Measurements from ENCODE around the gene MTHFSD.
A peak's percentile ranks its signal among the peaks of the same experiment; 100 is the strongest.

The MTHFSD gene

DNA sequence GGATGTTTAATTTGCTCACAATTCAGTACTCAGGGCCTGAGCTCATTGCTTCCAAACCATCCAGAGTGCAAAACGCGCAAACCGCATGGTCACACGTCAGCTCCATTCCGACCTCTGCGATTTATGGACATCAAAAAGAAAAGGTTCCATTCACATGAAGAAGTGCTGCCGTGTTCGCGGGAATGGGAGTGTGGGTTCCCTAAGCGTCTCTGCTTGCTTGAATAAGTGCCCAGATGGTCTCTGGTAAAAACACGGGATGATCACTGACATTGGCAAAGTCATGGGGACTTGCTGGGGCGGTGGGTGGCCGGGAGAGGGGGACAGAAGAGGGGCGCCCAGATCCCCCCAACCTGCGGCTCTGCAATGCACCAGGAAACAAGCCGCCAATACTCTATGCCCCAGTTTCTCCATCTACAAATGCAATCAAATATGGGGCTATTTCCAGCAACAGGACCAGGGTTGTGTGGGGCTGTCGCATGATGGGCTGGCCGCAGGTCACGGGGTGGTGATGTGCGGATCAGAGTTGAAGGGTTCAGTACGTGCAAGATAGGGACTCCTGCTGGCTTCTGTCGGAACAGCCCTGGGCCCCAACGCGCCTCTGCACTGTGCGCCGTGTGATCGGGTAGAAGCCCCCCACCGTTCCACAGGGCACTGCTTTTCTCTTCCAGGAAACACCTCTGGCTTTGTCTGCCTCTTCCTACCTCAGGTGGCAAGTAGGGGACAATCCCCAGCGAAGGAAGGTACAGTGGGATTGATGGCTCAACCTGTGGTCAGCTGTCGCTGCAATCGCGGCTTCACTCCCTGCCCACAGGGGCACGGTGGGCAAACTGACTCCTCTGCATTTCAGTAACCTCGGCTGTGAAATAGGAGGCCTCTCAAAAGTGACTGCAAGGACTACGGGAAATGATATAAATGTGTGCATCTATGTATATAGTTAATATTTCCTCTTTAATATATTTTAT, 33.5 kb downstream of the MTHFSD start:
- ATAC-seq, result 0 out of 3 replicates have a peak, but pooled peaks have one; percentile 9
- TF ChIP-seq ZNF70 (CRISPR knock-in tag; IDR thresholded peaks at IDR 0.05) (no peak), CSDC2 (CRISPR knock-in tag; IDR thresholded peaks at IDR 0.05) (no peak), OSR1 (CRISPR knock-in tag; IDR thresholded peaks at IDR 0.05) (no peak), ISL1 (CRISPR knock-in tag; IDR thresholded peaks at IDR 0.05) (no peak), ZNF8 (CRISPR knock-in tag; IDR thresholded peaks at IDR 0.05) (no peak), BACH2 (CRISPR knock-in tag; IDR thresholded peaks at IDR 0.05; ENCODE audit: borderline replicate concordance) (no peak), ZFP3 (CRISPR knock-in tag; IDR thresholded peaks at IDR 0.05) (no peak)
- TF ChIP-seq, protein P1, sequence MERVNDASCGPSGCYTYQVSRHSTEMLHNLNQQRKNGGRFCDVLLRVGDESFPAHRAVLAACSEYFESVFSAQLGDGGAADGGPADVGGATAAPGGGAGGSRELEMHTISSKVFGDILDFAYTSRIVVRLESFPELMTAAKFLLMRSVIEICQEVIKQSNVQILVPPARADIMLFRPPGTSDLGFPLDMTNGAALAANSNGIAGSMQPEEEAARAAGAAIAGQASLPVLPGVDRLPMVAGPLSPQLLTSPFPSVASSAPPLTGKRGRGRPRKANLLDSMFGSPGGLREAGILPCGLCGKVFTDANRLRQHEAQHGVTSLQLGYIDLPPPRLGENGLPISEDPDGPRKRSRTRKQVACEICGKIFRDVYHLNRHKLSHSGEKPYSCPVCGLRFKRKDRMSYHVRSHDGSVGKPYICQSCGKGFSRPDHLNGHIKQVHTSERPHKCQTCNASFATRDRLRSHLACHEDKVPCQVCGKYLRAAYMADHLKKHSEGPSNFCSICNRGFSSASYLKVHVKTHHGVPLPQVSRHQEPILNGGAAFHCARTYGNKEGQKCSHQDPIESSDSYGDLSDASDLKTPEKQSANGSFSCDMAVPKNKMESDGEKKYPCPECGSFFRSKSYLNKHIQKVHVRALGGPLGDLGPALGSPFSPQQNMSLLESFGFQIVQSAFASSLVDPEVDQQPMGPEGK (CRISPR knock-in tag; IDR thresholded peaks at IDR 0.05; ENCODE audit: borderline replicate concordance), result no peak

DNA sequence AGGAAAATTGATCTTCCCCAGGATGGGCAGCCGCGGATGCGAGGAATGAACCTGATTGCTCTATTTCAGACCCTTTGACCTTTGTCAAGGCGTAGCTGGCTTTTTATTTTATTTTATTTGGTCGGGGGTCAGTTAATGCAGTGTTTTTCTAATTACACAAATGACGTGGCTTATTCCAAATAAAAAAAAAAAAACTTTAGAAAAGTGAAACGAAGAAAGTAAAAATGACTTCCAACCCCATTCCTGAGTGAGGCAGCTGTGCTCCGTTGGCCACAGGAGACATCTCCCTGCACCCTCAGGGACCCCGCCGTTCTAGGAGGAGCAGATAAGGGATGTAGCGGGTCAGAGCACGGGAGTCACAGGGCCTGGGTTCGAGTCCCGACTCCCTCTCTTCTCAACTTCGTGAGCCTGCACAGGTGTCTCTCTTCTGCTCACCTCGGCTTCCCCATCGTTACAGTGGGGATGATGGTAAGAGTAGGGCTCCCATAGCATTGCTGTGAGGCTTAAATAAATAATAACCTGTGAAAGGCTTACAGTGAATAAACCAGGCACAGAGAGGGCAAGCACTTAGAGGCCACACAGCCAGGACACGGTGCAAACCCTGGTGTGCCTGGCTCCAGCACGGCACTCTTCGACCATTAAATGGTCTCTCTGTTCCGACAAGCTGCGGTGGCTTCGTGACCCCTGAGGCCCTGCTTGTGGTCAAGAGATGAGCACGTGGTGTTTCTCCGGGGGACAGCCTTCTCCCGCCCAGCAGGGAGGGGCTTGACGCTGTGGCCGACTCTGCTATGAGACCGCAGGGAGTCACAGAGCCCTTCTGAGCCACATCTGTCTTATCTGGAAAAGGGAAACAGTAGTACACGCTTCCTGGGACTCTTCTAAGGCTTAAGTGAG, 34.5 kb downstream of the MTHFSD start:
- no peak for ATAC-seq
- TF ChIP-seq TOX (CRISPR knock-in tag; IDR thresholded peaks at IDR 0.05; ENCODE audit: borderline replicate concordance) (no peak), GLIS3 (CRISPR knock-in tag; IDR thresholded peaks at IDR 0.05) (no peak), ZNF8 (CRISPR knock-in tag; IDR thresholded peaks at IDR 0.05) (no peak), SNAI2 (CRISPR knock-in tag; IDR thresholded peaks at IDR 0.05) (no peak), BACH2 (CRISPR knock-in tag; IDR thresholded peaks at IDR 0.05; ENCODE audit: borderline replicate concordance) (no peak), ZFP30 (CRISPR knock-in tag; IDR thresholded peaks at IDR 0.05) (no peak)
- TF ChIP-seq, protein P2, sequence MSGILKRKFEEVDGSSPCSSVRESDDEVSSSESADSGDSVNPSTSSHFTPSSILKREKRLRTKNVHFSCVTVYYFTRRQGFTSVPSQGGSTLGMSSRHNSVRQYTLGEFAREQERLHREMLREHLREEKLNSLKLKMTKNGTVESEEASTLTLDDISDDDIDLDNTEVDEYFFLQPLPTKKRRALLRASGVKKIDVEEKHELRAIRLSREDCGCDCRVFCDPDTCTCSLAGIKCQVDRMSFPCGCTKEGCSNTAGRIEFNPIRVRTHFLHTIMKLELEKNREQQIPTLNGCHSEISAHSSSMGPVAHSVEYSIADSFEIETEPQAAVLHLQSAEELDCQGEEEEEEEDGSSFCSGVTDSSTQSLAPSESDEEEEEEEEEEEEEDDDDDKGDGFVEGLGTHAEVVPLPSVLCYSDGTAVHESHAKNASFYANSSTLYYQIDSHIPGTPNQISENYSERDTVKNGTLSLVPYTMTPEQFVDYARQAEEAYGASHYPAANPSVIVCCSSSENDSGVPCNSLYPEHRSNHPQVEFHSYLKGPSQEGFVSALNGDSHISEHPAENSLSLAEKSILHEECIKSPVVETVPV (CRISPR knock-in tag; IDR thresholded peaks at IDR 0.05), result no peak
- TF ChIP-seq, protein P1 (CRISPR knock-in tag; IDR thresholded peaks at IDR 0.05; ENCODE audit: borderline replicate concordance), result no peak

DNA sequence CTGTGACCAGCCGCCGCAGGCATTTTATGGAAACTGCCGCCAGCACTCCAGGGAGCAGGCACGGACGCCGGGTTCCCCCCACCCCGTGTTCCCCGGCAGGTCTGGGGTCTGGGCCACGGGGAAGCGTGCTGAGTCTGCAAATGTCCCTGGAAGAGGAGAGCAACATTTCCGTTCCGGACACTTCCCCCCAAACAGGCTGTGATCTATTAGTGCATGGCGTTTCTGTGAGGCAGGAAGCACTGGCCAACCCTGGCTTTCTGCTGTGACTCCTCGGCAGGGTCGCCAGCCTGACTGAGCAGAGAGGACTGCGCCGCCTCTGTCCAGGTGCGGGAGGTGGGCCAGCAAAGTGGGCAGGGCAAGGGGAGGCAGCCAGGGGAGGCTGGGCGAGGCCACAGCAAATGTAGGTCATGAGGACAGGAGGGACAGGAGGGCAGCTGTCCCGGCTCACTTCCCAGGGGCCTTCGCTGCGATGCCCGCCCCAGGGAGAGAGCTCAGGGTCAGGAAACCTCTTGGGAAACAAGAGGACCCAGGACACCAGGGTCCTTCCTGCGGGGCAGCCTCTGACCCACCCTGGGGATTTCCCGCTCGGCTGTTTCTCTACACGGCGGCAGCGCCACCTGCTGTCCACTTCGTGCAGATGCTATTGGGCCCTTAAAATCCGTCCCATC, 35.3 kb downstream of the MTHFSD start:
- TF ChIP-seq SNAI2 (CRISPR knock-in tag; IDR thresholded peaks at IDR 0.05) (no peak), TCF4 (CRISPR knock-in tag; IDR thresholded peaks at IDR 0.05; ENCODE audit: borderline replicate concordance) (no peak), TOX (CRISPR knock-in tag; IDR thresholded peaks at IDR 0.05; ENCODE audit: borderline replicate concordance) (no peak), GLIS3 (CRISPR knock-in tag; IDR thresholded peaks at IDR 0.05) (no peak), BACH2 (CRISPR knock-in tag; IDR thresholded peaks at IDR 0.05; ENCODE audit: borderline replicate concordance) (no peak), ZC3H10 (CRISPR knock-in tag; IDR thresholded peaks at IDR 0.05) (no peak)
- TF ChIP-seq, protein P3, sequence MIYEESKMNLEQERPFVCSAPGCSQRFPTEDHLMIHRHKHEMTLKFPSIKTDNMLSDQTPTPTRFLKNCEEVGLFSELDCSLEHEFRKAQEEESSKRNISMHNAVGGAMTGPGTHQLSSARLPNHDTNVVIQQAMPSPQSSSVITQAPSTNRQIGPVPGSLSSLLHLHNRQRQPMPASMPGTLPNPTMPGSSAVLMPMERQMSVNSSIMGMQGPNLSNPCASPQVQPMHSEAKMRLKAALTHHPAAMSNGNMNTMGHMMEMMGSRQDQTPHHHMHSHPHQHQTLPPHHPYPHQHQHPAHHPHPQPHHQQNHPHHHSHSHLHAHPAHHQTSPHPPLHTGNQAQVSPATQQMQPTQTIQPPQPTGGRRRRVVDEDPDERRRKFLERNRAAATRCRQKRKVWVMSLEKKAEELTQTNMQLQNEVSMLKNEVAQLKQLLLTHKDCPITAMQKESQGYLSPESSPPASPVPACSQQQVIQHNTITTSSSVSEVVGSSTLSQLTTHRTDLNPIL (CRISPR knock-in tag; IDR thresholded peaks at IDR 0.05; ENCODE audit: low read depth), result no peak
- ATAC-seq, result peak; percentile 61

DNA sequence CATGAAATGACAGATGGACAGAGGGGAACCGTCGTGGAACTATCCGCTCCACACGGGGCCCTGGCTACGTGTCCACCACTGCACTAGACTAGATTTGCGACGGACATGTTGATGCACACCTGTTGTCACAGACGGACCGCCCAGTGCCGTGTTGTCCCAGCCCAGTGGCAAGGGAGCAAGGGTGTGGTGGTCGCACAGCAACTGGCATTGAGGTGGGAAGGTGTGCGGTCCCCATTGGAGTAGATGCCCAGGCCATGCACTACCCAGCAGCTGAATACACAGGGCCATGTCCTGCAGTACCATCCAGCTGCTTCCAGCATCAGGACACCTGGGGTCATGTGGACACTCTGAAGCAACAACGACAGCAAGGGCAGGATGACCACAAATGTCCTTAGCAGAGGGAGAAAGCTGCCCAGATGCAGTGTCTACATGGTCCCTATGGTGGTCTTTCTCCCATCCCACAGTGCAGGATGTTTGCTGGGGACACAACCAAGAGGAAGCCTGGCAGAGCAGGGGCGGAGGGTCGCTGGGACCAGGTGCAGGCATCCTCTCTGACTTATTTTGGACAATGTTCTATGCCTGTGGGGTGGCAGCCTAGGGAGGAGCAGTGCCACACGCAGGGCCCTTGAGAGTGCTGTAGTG, 35.9 kb downstream of the MTHFSD start:
- ATAC-seq, result no peak
- TF ChIP-seq OSR1 (CRISPR knock-in tag; IDR thresholded peaks at IDR 0.05) (no peak), RARB (CRISPR knock-in tag; IDR thresholded peaks at IDR 0.05) (no peak)
